Measurements from ENCODE around the gene RUNX1. TPM values are rescaled to one million over a fixed set of nuclear protein-coding genes. Genes with fewer than 3 reads are reported as not detected.
"Not testable (repeated sequence)": the region's sequence is repeated elsewhere in the genome, so short reads cannot be mapped to it uniquely, and the experiment has no call there.

Gene RUNX1
- polyA plus RNA-seq, 1 donor from 2014 or later = 9.2 TPM

DNA sequence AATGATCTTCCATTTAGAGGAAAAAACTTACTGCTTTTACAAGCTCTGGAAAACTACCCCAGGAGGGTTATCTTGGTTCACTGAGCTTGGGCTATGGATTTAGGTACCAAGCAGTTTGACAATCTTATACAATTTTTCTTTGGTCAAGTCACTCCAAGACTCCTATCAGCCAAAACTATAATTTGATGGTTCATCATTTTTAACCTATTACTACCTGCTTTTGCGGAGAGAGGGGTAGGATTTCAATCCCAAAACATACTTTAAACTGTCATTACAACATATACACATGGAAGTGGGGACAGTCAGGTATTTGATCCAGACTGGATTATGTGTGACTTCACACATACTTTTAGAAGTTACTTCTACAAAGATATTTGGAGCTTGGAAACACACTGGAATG lies 71.8 kb downstream of the RUNX1 start:
- no peak overlapping the region for H3K27ac Mint-ChIP-seq
- no peaks in the 10 kb centered on the region for H3K9me3 Mint-ChIP-seq
- peaks cover 6% of the 10 kb centered on the region for H3K36me3 Mint-ChIP-seq
- no peak overlapping the region for H3K4me3 Mint-ChIP-seq
- H3K4me1 Mint-ChIP-seq = peaks cover 15 to 31% (median 28%) of the 10 kb centered on the region in 3 donors
- no peaks in the 10 kb centered on the region for H3K27me3 Mint-ChIP-seq

- Mint-ChIP-seq H3K4me1 (peaks cover 25 to 41% (median 38%) of the 10 kb centered on the region in 3 donors), H3K27me3 (no peaks in the 10 kb centered on the region), H3K9me3 (no peaks in the 10 kb centered on the region), H3K36me3 (peaks cover 10% of the 10 kb centered on the region), H3K4me3 (peak overlapping the region; percentile 31 to 90 (median 57)), H3K27ac (peak overlapping the region; percentile 33 to 80 (median 73))
These were observed 74.7 kb downstream of the RUNX1 start for GRCh38 chr21:34974162-34974981.

- H3K9me3 Mint-ChIP-seq = no peaks in the 10 kb centered on the region
- peaks cover 26 to 48% (median 44%) of the 10 kb centered on the region in 3 donors for H3K4me1 Mint-ChIP-seq
- peak overlapping the region in 3 of 4 donors; percentile 31 to 90 (median 77) for H3K4me3 Mint-ChIP-seq
- peak overlapping the region; percentile 33 to 80 (median 73) for H3K27ac Mint-ChIP-seq
- peaks cover 12% of the 10 kb centered on the region for H3K36me3 Mint-ChIP-seq
- no peaks in the 10 kb centered on the region for H3K27me3 Mint-ChIP-seq
These were observed 75.4 kb downstream of the RUNX1 start for GRCh38 chr21:34973685-34974084.

DNA sequence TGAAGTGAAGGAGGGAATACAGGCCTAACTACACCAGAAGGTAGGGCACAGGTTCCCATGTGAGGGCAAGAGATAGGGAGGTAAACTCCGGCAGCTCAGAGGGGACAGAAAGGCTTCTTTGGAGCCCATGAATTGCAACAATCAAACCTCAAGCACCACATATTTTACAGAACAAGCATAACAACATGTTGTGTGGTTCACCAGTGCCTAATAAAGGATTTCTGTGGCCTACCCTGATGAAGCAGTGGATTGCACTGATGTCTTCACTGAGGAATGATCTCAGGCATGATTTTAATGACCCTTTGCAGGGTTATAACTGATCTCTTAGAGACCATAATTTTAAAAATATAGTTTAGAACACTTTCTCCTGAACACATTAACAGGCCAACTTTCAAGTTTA lies 77.4 kb downstream of the RUNX1 start:
- peaks cover 28 to 53% (median 48%) of the 10 kb centered on the region in 3 donors for H3K4me1 Mint-ChIP-seq
- H3K27ac Mint-ChIP-seq = no peak overlapping the region
- no peaks in the 10 kb centered on the region for H3K27me3 Mint-ChIP-seq
- H3K36me3 Mint-ChIP-seq = peaks cover 12% of the 10 kb centered on the region
- H3K4me3 Mint-ChIP-seq = no peak overlapping the region
- H3K9me3 Mint-ChIP-seq = no peaks in the 10 kb centered on the region

DNA sequence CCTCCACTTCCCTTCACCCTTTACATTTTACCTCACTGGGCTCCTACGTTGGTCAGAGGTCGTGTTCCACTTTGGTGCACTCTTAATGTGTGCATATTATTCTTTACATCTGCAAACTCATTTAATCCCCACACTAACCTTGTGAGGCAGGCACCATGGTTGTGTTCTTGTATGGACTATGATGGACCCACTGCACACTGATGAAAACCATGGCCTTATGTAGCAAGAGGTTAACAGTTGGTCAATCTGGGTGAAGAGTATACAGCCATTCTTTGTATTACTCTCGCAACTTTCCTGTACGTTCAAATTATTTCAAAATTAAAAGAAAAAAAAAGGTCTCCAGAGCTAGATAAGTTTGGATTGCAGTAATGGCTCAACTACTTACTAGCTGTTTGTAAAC lies 78.5 kb downstream of the RUNX1 start:
- H3K27ac Mint-ChIP-seq = no peak overlapping the region
- peaks cover 12% of the 10 kb centered on the region for H3K36me3 Mint-ChIP-seq
- H3K9me3 Mint-ChIP-seq = no peaks in the 10 kb centered on the region
- H3K4me3 Mint-ChIP-seq = no peak overlapping the region
- H3K4me1 Mint-ChIP-seq = peaks cover 26 to 48% (median 46%) of the 10 kb centered on the region in 3 donors
- H3K27me3 Mint-ChIP-seq = no peaks in the 10 kb centered on the region

DNA sequence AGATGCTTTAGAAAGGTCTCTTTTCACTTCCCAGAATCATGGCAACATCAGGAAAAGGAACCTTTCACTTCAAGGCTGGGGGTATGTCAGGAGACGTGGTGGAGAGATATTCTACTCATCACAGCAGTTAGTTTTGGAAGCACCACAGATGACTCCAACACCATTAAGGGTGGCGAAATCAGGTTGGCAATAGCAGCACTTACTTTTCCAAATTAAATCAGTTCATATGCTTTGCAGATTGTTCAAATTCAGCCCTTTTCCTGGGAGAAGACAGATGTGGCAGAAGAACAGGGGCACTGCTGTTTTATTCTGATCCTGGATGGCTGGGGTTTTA lies 79.0 kb downstream of the RUNX1 start:
- Mint-ChIP-seq H3K4me1 (peaks cover 27 to 45% (median 42%) of the 10 kb centered on the region in 3 donors), H3K27ac (no peak overlapping the region), H3K9me3 (no peaks in the 10 kb centered on the region), H3K36me3 (peaks cover 13% of the 10 kb centered on the region), H3K27me3 (no peaks in the 10 kb centered on the region), H3K4me3 (no peak overlapping the region)

GRCh38 chr21:34969423-34970166 lies 79.5 kb downstream of the RUNX1 start:
- no peaks in the 10 kb centered on the region for H3K27me3 Mint-ChIP-seq
- peaks cover 29 to 46% (median 37%) of the 10 kb centered on the region in 3 donors for H3K4me1 Mint-ChIP-seq
- peak overlapping the region in 2 of 4 donors; percentile 53 to 78 for H3K4me3 Mint-ChIP-seq
- no peaks in the 10 kb centered on the region for H3K9me3 Mint-ChIP-seq
- H3K36me3 Mint-ChIP-seq = peaks cover 15% of the 10 kb centered on the region
- peak overlapping the region in 1 of 3 donors; percentile 49 for H3K27ac Mint-ChIP-seq

DNA sequence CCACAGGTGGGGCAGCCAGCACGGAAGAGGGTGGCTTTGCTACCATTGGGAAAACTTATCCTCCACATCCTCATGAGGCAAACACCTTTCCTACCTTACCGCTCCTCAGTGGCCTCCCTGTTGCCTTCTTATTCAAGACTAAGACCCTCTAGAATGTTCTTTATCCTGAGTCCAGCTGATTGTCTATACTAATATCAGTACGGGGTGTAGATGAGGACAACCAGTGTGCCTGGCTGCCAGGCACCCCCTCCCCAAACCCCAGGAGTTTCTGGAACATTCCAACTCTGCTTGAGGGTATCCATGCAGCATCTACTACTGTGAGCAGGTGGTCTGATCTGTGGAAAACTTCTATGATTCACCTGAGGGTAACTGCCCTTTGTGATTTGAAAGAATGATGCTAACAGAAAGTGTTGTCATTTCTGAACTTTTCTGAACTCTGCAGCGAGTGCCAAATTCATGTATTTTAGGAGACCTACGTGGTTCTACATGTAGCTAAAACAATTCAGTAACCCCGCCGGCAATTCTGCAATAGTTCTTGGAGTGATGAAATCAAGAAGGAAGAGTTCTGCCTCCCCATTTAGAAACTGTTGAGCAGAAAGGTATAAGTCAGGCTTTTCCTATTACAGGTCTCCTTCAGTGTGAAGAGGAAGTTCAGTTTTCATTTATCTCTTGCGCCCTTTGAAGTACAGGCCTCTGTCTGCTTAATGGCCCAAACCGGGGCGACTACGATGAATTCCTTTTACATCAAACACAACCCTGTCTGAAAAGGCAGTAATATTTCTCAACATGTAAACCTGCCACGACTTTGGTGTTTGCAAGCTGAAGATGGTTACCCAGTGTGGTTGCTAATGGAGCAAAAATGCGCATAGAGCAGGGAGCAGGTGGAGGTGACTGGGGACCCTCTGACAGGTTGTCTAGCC lies 80.4 kb downstream of the RUNX1 start:
- Mint-ChIP-seq H3K4me3 (peak overlapping the region in 2 of 4 donors; percentile 53 to 78), H3K4me1 (peaks cover 23 to 40% (median 27%) of the 10 kb centered on the region in 3 donors), H3K27ac (peak overlapping the region in 2 of 3 donors; percentile 33 to 53), H3K36me3 (peaks cover 18% of the 10 kb centered on the region), H3K9me3 (no peaks in the 10 kb centered on the region), H3K27me3 (no peaks in the 10 kb centered on the region)

- peak overlapping the region in 1 of 4 donors; percentile 56 for H3K4me3 Mint-ChIP-seq
- peak overlapping the region in 2 of 3 donors; percentile 27 to 53 for H3K27ac Mint-ChIP-seq
- H3K36me3 Mint-ChIP-seq = peaks cover 16% of the 10 kb centered on the region
- no peaks in the 10 kb centered on the region for H3K27me3 Mint-ChIP-seq
- peaks cover 20 to 41% (median 21%) of the 10 kb centered on the region in 3 donors for H3K4me1 Mint-ChIP-seq
- no peaks in the 10 kb centered on the region for H3K9me3 Mint-ChIP-seq
These were observed 81.4 kb downstream of the RUNX1 start for GRCh38 chr21:34967509-34968289.

- H3K4me3 Mint-ChIP-seq, H3K9me3 Mint-ChIP-seq, H3K27ac Mint-ChIP-seq, H3K27me3 Mint-ChIP-seq: not testable (repeated sequence)
- peaks cover 20 to 44% (median 21%) of the 10 kb centered on the region in 3 donors for H3K4me1 Mint-ChIP-seq
- H3K36me3 Mint-ChIP-seq = peaks cover 20% of the 10 kb centered on the region
These were observed 82.2 kb downstream of the RUNX1 start for GRCh38 chr21:34966881-34967280.

DNA sequence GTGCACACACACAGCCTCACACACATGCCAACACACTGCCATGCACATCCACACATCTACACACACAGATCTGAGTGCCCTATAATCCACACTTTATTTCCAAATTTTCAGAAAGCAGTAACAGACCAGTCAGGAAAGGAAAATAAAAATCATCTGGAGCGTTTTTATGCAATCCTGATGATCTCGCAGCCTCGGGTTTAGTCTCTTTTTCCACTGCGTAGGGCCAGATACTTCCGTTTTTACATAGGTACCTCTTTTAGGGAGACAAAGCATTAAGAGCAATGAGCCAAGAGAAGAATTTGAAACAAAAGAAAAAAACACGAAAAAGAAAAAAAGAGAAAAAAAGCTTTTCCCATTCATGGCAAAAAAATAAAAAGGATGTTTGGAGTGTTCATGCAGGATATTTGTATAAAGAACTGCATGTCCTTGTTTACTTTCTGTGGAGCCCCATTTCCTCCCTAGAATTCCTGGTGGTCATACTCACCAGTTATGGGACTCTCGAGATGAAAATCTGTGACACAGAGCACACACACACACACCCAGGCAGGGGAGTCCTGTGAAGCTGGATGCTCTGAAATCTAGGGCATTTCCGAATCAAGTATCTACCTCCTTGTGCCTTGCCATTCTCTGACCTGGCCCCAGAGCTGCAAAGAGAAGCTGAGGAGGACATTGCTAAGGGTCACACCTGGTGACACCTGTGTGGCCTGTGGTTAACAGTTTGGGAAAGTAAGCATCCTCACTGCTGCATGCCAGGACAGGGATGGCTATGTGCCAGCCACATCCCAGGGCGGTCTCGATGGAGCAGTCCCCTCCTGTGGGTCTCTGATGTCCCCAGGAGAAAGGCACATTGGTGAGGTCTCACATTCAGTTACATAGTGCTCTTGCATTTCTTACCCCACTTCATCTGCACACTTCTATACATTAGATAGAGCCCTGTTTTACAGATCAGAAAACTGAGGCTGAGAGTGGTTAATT lies 83.6 kb downstream of the RUNX1 start:
- Mint-ChIP-seq H3K36me3 (peaks cover 20% of the 10 kb centered on the region), H3K4me1 (peaks cover 19 to 44% (median 23%) of the 10 kb centered on the region in 3 donors), H3K9me3 (no peaks in the 10 kb centered on the region), H3K27me3 (no peaks in the 10 kb centered on the region), H3K4me3 (peak overlapping the region in 2 of 4 donors; percentile 40 to 83), H3K27ac (peak overlapping the region in 1 of 3 donors; percentile 60)

DNA sequence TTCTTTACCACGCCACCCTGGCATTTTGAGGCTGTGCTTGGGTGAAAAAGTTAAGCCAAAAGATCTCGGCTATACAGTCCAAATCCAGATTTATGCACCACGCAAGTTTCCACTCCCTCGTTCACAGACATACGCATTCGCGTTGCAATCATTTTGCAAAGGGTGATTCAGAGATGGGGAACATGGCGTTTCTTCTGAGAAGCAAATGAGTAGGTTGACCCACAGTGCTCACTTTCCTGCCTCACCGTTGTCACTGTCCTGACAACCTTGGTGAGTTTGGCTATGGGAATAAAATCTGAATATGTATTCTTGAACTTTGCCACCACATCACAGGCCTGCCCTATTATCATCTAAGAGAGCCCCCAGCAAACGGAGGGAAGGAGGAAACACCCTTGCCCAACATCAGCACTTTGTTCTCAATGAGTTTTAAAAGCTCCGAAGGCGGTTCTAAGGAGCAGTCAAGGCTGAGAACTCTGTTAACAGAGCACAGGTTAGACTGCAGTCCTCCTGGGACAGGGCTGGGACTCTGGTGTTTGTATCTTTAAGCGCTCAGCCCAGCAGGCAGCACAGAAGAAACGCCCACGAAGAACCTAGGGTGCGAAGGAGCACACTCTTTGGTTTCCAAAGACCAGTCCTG lies 86.4 kb downstream of the RUNX1 start:
- Mint-ChIP-seq H3K4me1 (peaks cover 9 to 23% (median 12%) of the 10 kb centered on the region in 3 donors), H3K4me3 (no peak overlapping the region), H3K27ac (no peak overlapping the region), H3K27me3 (no peaks in the 10 kb centered on the region), H3K9me3 (no peaks in the 10 kb centered on the region), H3K36me3 (peaks cover 15% of the 10 kb centered on the region)

DNA sequence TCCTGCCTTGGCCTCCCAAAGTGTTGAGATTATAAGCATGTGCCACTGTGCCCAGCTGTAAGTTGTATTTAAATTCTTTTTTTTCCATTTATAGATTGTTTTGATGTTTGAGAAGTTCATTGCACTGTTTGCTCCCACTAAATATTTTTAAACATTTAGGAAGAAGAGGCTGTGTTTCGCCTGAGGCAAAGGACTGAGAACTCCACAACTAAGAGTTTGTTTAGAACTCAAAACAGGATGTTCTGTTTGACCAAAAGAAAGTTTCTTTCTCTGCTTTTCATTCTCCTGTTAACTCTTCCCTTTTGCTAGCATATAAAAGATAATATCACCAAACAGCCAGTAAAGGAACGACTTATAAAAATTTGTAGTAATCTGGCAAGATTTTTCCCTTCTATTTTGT lies 87.0 kb downstream of the RUNX1 start:
- Mint-ChIP-seq H3K36me3 (peaks cover 15% of the 10 kb centered on the region), H3K27me3 (no peaks in the 10 kb centered on the region), H3K4me3 (no peak overlapping the region), H3K27ac (no peak overlapping the region), H3K4me1 (peaks cover 7 to 19% (median 10%) of the 10 kb centered on the region in 3 donors), H3K9me3 (no peaks in the 10 kb centered on the region)
